ENCODE measurements around the gene SH2D3C.

GRCh38 chr9:127705577-127706379 is 72.7 kb downstream of the SH2D3C start:
- no peak for TF ChIP-seq EZH2 (IDR thresholded peaks at IDR 0.05; ENCODE audit: borderline replicate concordance, low read length)
- TF ChIP-seq CTCF (IDR thresholded peaks at IDR 0.05; ENCODE audit: low read length), result no peak

Measured in OCI-LY1 (cell line).